ENCODE results near the gene STAP2. TPM values are rescaled to one million over a fixed set of nuclear protein-coding genes. Genes with fewer than 3 reads are reported as not detected.
A peak's percentile ranks its signal among the peaks of the same experiment; 100 is the strongest.

The STAP2 gene
- total RNA-seq, 4 donors from 2014 or later = 3.1 to 6.0 (median 4.8) TPM; not detected in 1

- TF ChIP-seq EP300 (IDR thresholded peaks at IDR 0.05) = no peak
- no peak for TF ChIP-seq POLR2A (IDR thresholded peaks at IDR 0.05)
- TF ChIP-seq, protein P1, sequence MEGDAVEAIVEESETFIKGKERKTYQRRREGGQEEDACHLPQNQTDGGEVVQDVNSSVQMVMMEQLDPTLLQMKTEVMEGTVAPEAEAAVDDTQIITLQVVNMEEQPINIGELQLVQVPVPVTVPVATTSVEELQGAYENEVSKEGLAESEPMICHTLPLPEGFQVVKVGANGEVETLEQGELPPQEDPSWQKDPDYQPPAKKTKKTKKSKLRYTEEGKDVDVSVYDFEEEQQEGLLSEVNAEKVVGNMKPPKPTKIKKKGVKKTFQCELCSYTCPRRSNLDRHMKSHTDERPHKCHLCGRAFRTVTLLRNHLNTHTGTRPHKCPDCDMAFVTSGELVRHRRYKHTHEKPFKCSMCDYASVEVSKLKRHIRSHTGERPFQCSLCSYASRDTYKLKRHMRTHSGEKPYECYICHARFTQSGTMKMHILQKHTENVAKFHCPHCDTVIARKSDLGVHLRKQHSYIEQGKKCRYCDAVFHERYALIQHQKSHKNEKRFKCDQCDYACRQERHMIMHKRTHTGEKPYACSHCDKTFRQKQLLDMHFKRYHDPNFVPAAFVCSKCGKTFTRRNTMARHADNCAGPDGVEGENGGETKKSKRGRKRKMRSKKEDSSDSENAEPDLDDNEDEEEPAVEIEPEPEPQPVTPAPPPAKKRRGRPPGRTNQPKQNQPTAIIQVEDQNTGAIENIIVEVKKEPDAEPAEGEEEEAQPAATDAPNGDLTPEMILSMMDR (IDR thresholded peaks at IDR 0.05) = no peak
- Histone ChIP-seq H3K4me1 (peaks cover 0 to 31% (median 8%) of the 10 kb centered on the region in 4 donors), H3K27me3 (no peaks in the 10 kb centered on the region), H3K36me3 (peaks cover 5 to 88% (median 24%) of the 10 kb centered on the region in 3 donors), H3K9me3 (no peaks in the 10 kb centered on the region), H3K27ac (peak overlapping the region in 1 of 4 donors; percentile 38), H3K4me3 (no peak overlapping the region)
- DNase-seq (ENCODE audit: low spot score in 2 of 2) = no peak
- WGBS, 2 donors = 76 to 77% methylated on average over 12 to 18 of the region's 22 CpGs
These were observed 24.4 kb upstream of the STAP2 start for GRCh38 chr19:4362831-4363545.

DNA sequence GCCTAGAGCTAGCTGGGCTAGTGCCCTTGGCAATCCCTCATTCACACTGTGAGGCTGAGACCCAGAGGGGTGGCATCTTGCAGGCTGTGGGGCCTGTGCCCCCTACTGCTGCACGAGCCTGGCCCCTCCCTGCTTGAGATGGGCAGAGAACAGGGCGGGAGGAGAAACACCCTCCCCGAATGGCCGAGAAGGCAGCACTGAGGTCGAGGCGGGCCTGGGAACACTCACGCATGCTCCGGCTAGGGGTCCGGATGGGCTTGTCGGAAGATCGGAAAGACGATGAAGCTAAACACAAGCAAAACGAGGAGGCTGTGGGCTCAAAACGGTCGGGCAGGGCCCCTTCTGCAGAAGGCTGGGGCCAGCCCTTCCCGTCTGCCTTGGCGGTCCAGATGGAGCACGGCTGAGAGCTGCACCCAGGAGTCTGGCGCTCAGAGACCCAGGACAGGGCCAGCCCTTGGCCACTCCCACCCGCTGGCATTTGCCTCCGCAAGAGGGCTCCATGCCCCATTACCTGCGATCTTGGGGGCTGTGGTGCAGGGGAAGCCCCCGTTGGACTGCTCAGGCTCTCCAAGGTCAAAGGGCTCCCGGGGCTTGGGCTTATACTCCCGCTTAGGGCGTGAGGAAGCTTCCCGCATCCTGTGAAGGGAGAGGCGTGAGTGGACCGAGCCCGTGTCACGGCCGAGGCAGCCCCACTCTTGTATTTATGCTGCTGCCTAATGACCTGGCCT lies 23.6 kb upstream of the STAP2 start:
- no peaks in the 10 kb centered on the region for H3K9me3 ChIP-seq
- DNase-seq (ENCODE audit: low spot score in 2 of 2) = no peak
- H3K4me1 ChIP-seq = peaks cover 0 to 28% (median 2%) of the 10 kb centered on the region in 4 donors
- H3K27ac ChIP-seq = no peak overlapping the region
- 75 to 84% methylated on average over 22 to 32 of the region's 32 CpGs for WGBS, 2 donors
- peaks cover 5 to 95% (median 24%) of the 10 kb centered on the region in 3 donors for H3K36me3 ChIP-seq
- H3K4me3 ChIP-seq = no peak overlapping the region
- TF ChIP-seq EP300 (IDR thresholded peaks at IDR 0.05) (no peak), POLR2A (IDR thresholded peaks at IDR 0.05) (no peak)
- TF ChIP-seq, protein P1 (IDR thresholded peaks at IDR 0.05) = no peak
- no peaks in the 10 kb centered on the region for H3K27me3 ChIP-seq

DNA sequence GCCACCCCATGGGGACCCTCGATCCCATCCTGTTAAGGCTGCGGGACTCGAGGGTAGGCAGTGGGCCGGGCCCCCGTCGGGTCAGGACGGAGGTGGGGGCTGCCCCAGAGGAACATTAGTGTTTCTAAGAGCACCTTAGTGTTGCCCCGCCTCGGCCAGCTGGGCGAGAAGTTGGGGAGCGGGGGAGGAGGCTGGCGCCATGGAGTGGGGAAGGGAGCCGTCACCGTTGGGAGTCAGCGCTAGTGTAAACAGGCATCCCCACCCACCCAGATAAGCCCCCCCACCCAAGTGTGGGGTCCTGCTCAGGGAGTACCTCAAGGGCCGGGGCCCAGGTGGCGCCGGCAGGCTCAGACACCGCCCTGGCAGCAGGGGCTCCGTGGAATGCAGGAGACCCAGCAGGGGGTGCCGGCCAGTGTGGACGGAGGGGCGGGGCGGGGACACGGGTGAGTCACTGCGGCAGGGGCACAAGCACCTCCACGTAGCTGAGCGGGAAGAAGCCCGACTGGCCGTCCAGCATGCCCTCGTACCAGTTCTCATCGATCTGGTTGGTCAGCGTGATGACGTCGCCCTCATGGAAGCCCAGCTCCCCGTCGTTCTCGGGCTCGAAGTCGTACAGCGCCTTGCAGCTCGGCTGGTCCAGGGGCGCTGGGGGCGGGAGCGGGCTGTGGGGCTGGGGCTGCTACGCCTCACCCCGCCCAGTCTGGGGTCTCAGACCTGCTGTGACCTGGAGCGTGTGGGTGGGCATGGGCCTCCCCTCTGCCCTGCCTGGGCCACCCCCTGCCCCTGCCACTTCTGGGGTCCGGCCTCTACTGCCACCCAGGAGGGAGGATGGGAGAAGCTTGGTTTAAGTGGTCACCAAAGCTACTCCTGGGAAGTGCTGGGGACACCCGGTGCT lies 22.8 kb upstream of the STAP2 start:
- Histone ChIP-seq H3K27ac (peak overlapping the region in 1 of 4 donors; percentile 48), H3K27me3 (no peaks in the 10 kb centered on the region), H3K36me3 (peaks cover 5 to 100% (median 22%) of the 10 kb centered on the region in 3 donors), H3K9me3 (no peaks in the 10 kb centered on the region), H3K4me3 (no peak overlapping the region), H3K4me1 (peaks cover 0 to 24% (median 0%) of the 10 kb centered on the region in 4 donors)
- 84% methylated on average over 32 to 41 of the region's 50 CpGs for WGBS, 2 donors
- TF ChIP-seq, protein P1 (IDR thresholded peaks at IDR 0.05) = no peak
- TF ChIP-seq EP300 (IDR thresholded peaks at IDR 0.05) = no peak
- TF ChIP-seq POLR2A (IDR thresholded peaks at IDR 0.05) = no peak
- no peak for DNase-seq (ENCODE audit: low spot score in 2 of 2)

DNA sequence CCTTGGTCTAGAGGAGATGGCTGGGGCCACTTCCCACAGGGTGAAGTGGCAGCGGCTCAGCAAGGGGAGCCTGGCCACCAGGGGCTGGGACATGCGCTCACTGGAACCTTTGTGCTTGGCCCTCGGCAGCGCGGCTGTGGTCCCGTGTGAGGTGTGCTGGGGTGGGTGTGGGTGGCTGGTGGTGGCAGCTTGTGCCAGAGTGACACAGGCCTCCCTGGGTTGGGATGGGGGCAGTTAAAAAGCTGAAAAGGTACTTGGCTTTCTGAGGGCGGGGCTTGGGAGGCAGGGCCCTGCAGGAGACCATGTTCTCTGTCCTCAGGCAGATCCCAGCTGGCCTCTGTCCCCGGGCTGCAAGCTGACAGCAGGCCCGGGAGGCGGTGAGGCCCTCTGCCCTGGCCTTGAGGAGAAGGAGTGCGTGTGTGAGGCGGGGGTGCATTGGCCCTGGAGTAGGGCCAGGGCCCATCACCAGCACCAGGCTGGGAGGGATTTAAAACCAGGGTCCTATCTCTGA lies 22.1 kb upstream of the STAP2 start:
- Histone ChIP-seq H3K9me3 (no peaks in the 10 kb centered on the region), H3K4me3 (no peak overlapping the region), H3K4me1 (peaks cover 0 to 24% (median 0%) of the 10 kb centered on the region in 4 donors), H3K27ac (peak overlapping the region in 1 of 4 donors; percentile 48), H3K36me3 (peaks cover 5 to 99% (median 15%) of the 10 kb centered on the region in 3 donors), H3K27me3 (no peaks in the 10 kb centered on the region)
- 72% methylated on average over 9 to 12 of the region's 12 CpGs for WGBS, 2 donors
- no peak for TF ChIP-seq POLR2A (IDR thresholded peaks at IDR 0.05)
- TF ChIP-seq EP300 (IDR thresholded peaks at IDR 0.05) = no peak
- TF ChIP-seq, protein P1 (IDR thresholded peaks at IDR 0.05) = no peak
- DNase-seq (ENCODE audit: low spot score in 2 of 2) = no peak
